Cardiac fibroblast (primary cell): ENCODE data around the gene TMEM94.
"Not testable (repeated sequence)": the region's sequence is repeated elsewhere in the genome, so short reads cannot be mapped to it uniquely, and the experiment has no call there.

ENCODE experiments used
- DNase-seq, 2 donors: peaks; one replicate each; pipeline versions ENCODE4 v3.0.0 to v3.0.0-alpha.2; 2010; ENCODE audit warnings: low read depth in 2 of 2
- H3K4me3 ChIP-seq, 2 donors: replicated peaks in 1 of 2; 1 replicate in 1 of 2; 2 replicates in 1 of 2; pipeline ENCODE4 v1.5.1; 2011; ENCODE audit warnings: low read depth in 2 of 2, low read length in 2 of 2, mild to moderate bottlenecking in 2 of 2, moderate library complexity in 1 of 2
- CTCF ChIP-seq: IDR thresholded peaks from one replicate; pipeline ENCODE4 v1.5.1; 2011; ENCODE audit warnings: low read depth, mild to moderate bottlenecking, low read length, inconsistent platforms

Gene TMEM94

GRCh38 chr17:75433218-75433783 lies 23.1 kb upstream of the TMEM94 start:
- no peak for DNase-seq
- no peak overlapping the region for H3K4me3 ChIP-seq
- no peak for TF ChIP-seq CTCF

- not testable (repeated sequence) for H3K4me3 ChIP-seq, DNase-seq
These were observed 22.0 kb upstream of the TMEM94 start for GRCh38 chr17:75434433-75434832.

- H3K4me3 ChIP-seq, DNase-seq: not testable (repeated sequence)
These were observed 19.0 kb upstream of the TMEM94 start for GRCh38 chr17:75437404-75437803.

- DNase-seq = no peak
- TF ChIP-seq CTCF = no peak
- no peak overlapping the region for H3K4me3 ChIP-seq
These were observed 17.1 kb upstream of the TMEM94 start for GRCh38 chr17:75439287-75439686.

- no peak overlapping the region for H3K4me3 ChIP-seq
- peak; percentile 52 to 56 for DNase-seq
- TF ChIP-seq CTCF = no peak
These were observed 15.5 kb upstream of the TMEM94 start for GRCh38 chr17:75440738-75441448.

- H3K4me3 ChIP-seq = no peak overlapping the region
- peak; percentile 11 to 23 for DNase-seq
- no peak for TF ChIP-seq CTCF
These were observed 14.0 kb upstream of the TMEM94 start for GRCh38 chr17:75442168-75443103.

GRCh38 chr17:75445296-75445695 lies 11.1 kb upstream of the TMEM94 start:
- H3K4me3 ChIP-seq = no peak overlapping the region
- no peak for TF ChIP-seq CTCF
- DNase-seq = no peak

GRCh38 chr17:75445896-75446295 lies 10.5 kb upstream of the TMEM94 start:
- H3K4me3 ChIP-seq, DNase-seq: not testable (repeated sequence)
